Measurements from ENCODE around the gene ADA. TPM values are rescaled to one million over a fixed set of nuclear protein-coding genes. Genes with fewer than 3 reads are reported as not detected.

Gene ADA
- total and polyA plus RNA-seq, 2 of the 13 experiments (the other 11 are each of a cell fraction or from before 2014, with no cell fraction given): 2.5 to 11.3 TPM

GRCh38 chr20:44594730-44595129, 56.8 kb downstream of the ADA start:
- FAIRE-seq: no peak
- H2AFZ ChIP-seq (ENCODE audit: low read length): no peak overlapping the region
- no peaks in the 10 kb centered on the region for H3K27me3 ChIP-seq (ENCODE audit: control insufficient read depth in 1 of 2, insufficient read depth in 2 of 2, low read length in 2 of 2)
- DNase-seq (ENCODE audit: low spot score): no peak
- H3K4me1 ChIP-seq (ENCODE audit: insufficient read depth, low read length): peaks cover under 1% of the 10 kb centered on the region; the same call in 1 of the 2 replicates
- BruUV-seq (replicated peaks): no TSS peak
- H3K36me3 ChIP-seq (replicated peaks in 1 of 2; ENCODE audit: control insufficient read depth in 1 of 2, insufficient read depth in 2 of 2, low read length in 2 of 2): peaks cover 4 to 14% of the 10 kb centered on the region in 2 experiments; a peak in 4 of 5 replicates
- in situ Hi-C loops (cut with HindIII; ENCODE audit: extremely low pct_ligation_motif_present, low pct_unique_long_range_greater_than_20kb): no loop called here
- TF ChIP-seq PAX8 (CRISPR knock-in tag; IDR thresholded peaks at IDR 0.05; ENCODE audit: borderline replicate concordance): no peak
- H3K27ac ChIP-seq (ENCODE audit: extremely low read length, insufficient read depth, low read length): no peak overlapping the region
- CTCF ChIA-PET (ENCODE audit: low intra/inter-chr PET ratio, low total read pairs): no interaction called here
- H4K20me1 ChIP-seq (ENCODE audit: insufficient read depth, low read length): no peaks in the 10 kb centered on the region
- H3K4me3 ChIP-seq (replicated peaks in 1 of 3; ENCODE audit: insufficient read depth in 1 of 3, low read depth in 2 of 3, low read length in 3 of 3): no peak overlapping the region
- H3K9me3 ChIP-seq (ENCODE audit: low read length): no peaks in the 10 kb centered on the region
- POLR2A ChIA-PET: no interaction called here
- intact Hi-C loops (cut with micrococcal nuclease; ENCODE audit: unreplicated experiment): no loop called here
- no peaks in the 10 kb centered on the region for H3K79me2 ChIP-seq (ENCODE audit: insufficient read depth, low read length)
- no peak for ATAC-seq
- H3K9ac ChIP-seq (ENCODE audit: insufficient read depth, low read depth, low read length): no peak overlapping the region
- no peak overlapping the region for H3K4me2 ChIP-seq (ENCODE audit: low read depth, low read length)
- 60% methylated on average over 1 of the region's 1 CpG for WGBS (ENCODE audit: low lambda C conversion rate)

- in situ Hi-C loops (cut with HindIII; ENCODE audit: extremely low pct_ligation_motif_present, low pct_unique_long_range_greater_than_20kb): no loop called here
- FAIRE-seq: no peak
- CTCF ChIA-PET (ENCODE audit: low intra/inter-chr PET ratio, low total read pairs): no interaction called here
Observed at GRCh38 chr20:44593751-44594150, 57.7 kb downstream of the ADA start.

More at GRCh38 chr20:44593751-44594150, 57.7 kb downstream of the ADA start:
- no peak overlapping the region for H2AFZ ChIP-seq (ENCODE audit: low read length)
- no peak overlapping the region for H3K9ac ChIP-seq (ENCODE audit: insufficient read depth, low read depth, low read length)
- H3K4me3 ChIP-seq (replicated peaks in 1 of 3; ENCODE audit: insufficient read depth in 1 of 3, low read depth in 2 of 3, low read length in 3 of 3): no peak overlapping the region
- no TSS peak for BruUV-seq (replicated peaks)
- no peak for TF ChIP-seq YY1 (IDR thresholded peaks at IDR 0.05; ENCODE audit: insufficient read depth, insufficient replicate concordance, low read depth, low read length)
- no peak for TF ChIP-seq AHR (CRISPR knock-in tag; IDR thresholded peaks at IDR 0.05)
- TF ChIP-seq NR2F1 (CRISPR knock-in tag; IDR thresholded peaks at IDR 0.05): no peak
- TF ChIP-seq JARID2 (CRISPR knock-in tag; IDR thresholded peaks at IDR 0.05; ENCODE audit: insufficient replicate concordance): no peak
- TF ChIP-seq, protein P1, sequence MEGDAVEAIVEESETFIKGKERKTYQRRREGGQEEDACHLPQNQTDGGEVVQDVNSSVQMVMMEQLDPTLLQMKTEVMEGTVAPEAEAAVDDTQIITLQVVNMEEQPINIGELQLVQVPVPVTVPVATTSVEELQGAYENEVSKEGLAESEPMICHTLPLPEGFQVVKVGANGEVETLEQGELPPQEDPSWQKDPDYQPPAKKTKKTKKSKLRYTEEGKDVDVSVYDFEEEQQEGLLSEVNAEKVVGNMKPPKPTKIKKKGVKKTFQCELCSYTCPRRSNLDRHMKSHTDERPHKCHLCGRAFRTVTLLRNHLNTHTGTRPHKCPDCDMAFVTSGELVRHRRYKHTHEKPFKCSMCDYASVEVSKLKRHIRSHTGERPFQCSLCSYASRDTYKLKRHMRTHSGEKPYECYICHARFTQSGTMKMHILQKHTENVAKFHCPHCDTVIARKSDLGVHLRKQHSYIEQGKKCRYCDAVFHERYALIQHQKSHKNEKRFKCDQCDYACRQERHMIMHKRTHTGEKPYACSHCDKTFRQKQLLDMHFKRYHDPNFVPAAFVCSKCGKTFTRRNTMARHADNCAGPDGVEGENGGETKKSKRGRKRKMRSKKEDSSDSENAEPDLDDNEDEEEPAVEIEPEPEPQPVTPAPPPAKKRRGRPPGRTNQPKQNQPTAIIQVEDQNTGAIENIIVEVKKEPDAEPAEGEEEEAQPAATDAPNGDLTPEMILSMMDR (CRISPR knock-in tag; IDR thresholded peaks at IDR 0.05): no peak
- no peak for TF ChIP-seq HNRNPH1 (optimal IDR thresholded peaks at IDR 0.05; ENCODE audit: low read depth, low read length)
- no peak for TF ChIP-seq ZSCAN30 (CRISPR knock-in tag; IDR thresholded peaks at IDR 0.05)
- intact Hi-C loops (cut with micrococcal nuclease; ENCODE audit: unreplicated experiment): no loop called here
- H3K4me2 ChIP-seq (ENCODE audit: low read depth, low read length): no peak overlapping the region
- H3K36me3 ChIP-seq (replicated peaks in 1 of 2; ENCODE audit: control insufficient read depth in 1 of 2, insufficient read depth in 2 of 2, low read length in 2 of 2): peaks cover 4 to 14% of the 10 kb centered on the region in 2 experiments; a peak in 4 of 5 replicates
- no peaks in the 10 kb centered on the region for H4K20me1 ChIP-seq (ENCODE audit: insufficient read depth, low read length)
- H3K4me1 ChIP-seq (ENCODE audit: insufficient read depth, low read length): no peaks in the 10 kb centered on the region
- H3K79me2 ChIP-seq (ENCODE audit: insufficient read depth, low read length): no peaks in the 10 kb centered on the region
- no peak overlapping the region for H3K27ac ChIP-seq (ENCODE audit: extremely low read length, insufficient read depth, low read length)
- H3K27me3 ChIP-seq (ENCODE audit: control insufficient read depth in 1 of 2, insufficient read depth in 2 of 2, low read length in 2 of 2): no peaks in the 10 kb centered on the region
- POLR2A ChIA-PET: no interaction called here
- no peaks in the 10 kb centered on the region for H3K9me3 ChIP-seq (ENCODE audit: low read length)
- ATAC-seq (no peak), DNase-seq (ENCODE audit: low spot score) (no peak)
- WGBS (ENCODE audit: low lambda C conversion rate): 92% methylated on average over 2 of the region's 2 CpGs

All from HepG2 (cell line).